Measurements from ENCODE around the gene RBMS1. TPM values are rescaled to one million over a fixed set of nuclear protein-coding genes. Genes with fewer than 3 reads are reported as not detected.

RBMS1 gene
- total RNA-seq, 1 experiment from 2014 or later = 38.8 TPM

GRCh38 chr2:160345071-160345764 is 148.4 kb downstream of the RBMS1 start:
- no peaks in the 10 kb centered on the region for H3K9me2 ChIP-seq (replicated peaks; ENCODE audit: low read length)
- peaks cover 4% of the 10 kb centered on the region; the same call in 1 of the 2 replicates for H3K36me3 ChIP-seq (ENCODE audit: low read depth, low read length)
- intact Hi-C loops (cut with micrococcal nuclease) = no loop called here
- TF ChIP-seq EZH2phosphoT487 (IDR thresholded peaks at IDR 0.05; ENCODE audit: borderline replicate concordance, low read length) (no peak), EZH2 (IDR thresholded peaks at IDR 0.05; ENCODE audit: low read length, unreplicated experiment) (no peak)
- TF ChIP-seq, protein P1, sequence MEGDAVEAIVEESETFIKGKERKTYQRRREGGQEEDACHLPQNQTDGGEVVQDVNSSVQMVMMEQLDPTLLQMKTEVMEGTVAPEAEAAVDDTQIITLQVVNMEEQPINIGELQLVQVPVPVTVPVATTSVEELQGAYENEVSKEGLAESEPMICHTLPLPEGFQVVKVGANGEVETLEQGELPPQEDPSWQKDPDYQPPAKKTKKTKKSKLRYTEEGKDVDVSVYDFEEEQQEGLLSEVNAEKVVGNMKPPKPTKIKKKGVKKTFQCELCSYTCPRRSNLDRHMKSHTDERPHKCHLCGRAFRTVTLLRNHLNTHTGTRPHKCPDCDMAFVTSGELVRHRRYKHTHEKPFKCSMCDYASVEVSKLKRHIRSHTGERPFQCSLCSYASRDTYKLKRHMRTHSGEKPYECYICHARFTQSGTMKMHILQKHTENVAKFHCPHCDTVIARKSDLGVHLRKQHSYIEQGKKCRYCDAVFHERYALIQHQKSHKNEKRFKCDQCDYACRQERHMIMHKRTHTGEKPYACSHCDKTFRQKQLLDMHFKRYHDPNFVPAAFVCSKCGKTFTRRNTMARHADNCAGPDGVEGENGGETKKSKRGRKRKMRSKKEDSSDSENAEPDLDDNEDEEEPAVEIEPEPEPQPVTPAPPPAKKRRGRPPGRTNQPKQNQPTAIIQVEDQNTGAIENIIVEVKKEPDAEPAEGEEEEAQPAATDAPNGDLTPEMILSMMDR (conservative IDR thresholded peaks at IDR 0.05; ENCODE audit: low read depth, low read length) = no peak
- peaks cover 5% of the 10 kb centered on the region; the same call in 1 of the 2 replicates for H3K4me1 ChIP-seq (ENCODE audit: insufficient read depth, low read length)
- no peaks in the 10 kb centered on the region for H4K20me1 ChIP-seq (ENCODE audit: low read length)
- ChIA-PET CTCF (no interaction called here), POLR2A (ENCODE audit: unreplicated experiment) (interaction anchor here (0.6 kb wide), 1 partner anchor 10 kb away, joined by 4 read pairs; no protein-coding TSS in a partner anchor)
- no TSS peak for BruUV-seq (replicated peaks)
- H2AFZ ChIP-seq (ENCODE audit: low read length) = no peak overlapping the region
- H3K4me3 ChIP-seq (ENCODE audit: low read length) = no peak overlapping the region
- no peaks in the 10 kb centered on the region for H3K9me3 ChIP-seq (ENCODE audit: low read length)
- no peak overlapping the region for H3K9ac ChIP-seq (ENCODE audit: low read length)
- DNase-seq (no peak), ATAC-seq (no peak)
- H3K27me3 ChIP-seq (ENCODE audit: low read length) = no peaks in the 10 kb centered on the region
- H3K79me2 ChIP-seq (ENCODE audit: low read length) = peaks cover 91% of the 10 kb centered on the region
- H3K4me2 ChIP-seq (ENCODE audit: low read length) = no peak overlapping the region
- H3K27ac ChIP-seq (ENCODE audit: low read length) = no peak overlapping the region
- H3F3A ChIP-seq (ENCODE audit: low read length, unreplicated experiment) = no peaks in the 10 kb centered on the region

DNA sequence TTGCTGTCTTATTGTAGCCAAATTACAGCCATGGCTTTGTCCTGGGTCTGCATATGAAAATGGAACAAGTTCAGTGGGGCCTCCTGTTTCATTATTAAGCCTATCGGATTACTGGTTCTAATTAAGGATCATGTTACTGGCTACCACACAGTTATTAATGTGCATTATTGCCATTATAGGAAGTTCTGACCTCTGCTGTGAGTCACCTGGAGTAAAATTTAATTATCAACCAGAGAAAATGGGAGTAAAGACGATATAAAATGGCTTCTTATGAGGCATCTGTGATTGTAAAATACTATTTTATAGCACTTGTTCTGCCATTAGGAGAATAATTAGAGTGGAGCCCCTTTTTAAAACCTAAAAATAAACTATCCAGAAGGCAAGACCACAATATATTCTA is 150.2 kb downstream of the RBMS1 start:
- H3K9me2 ChIP-seq (replicated peaks; ENCODE audit: low read length) = no peaks in the 10 kb centered on the region
- no peaks in the 10 kb centered on the region for H3K9me3 ChIP-seq (ENCODE audit: low read length)
- ChIA-PET CTCF (no interaction called here), POLR2A (ENCODE audit: unreplicated experiment) (no interaction called here)
- H3K27ac ChIP-seq (ENCODE audit: low read length) = no peak overlapping the region
- no peaks in the 10 kb centered on the region for H3F3A ChIP-seq (ENCODE audit: low read length, unreplicated experiment)
- no peak overlapping the region for H2AFZ ChIP-seq (ENCODE audit: low read length)
- TF ChIP-seq EZH2phosphoT487 (IDR thresholded peaks at IDR 0.05; ENCODE audit: borderline replicate concordance, low read length) (no peak), EZH2 (IDR thresholded peaks at IDR 0.05; ENCODE audit: low read length, unreplicated experiment) (no peak)
- TF ChIP-seq, protein P1 (conservative IDR thresholded peaks at IDR 0.05; ENCODE audit: low read depth, low read length) = no peak
- peaks cover 92% of the 10 kb centered on the region for H3K79me2 ChIP-seq (ENCODE audit: low read length)
- no peak overlapping the region for H3K4me2 ChIP-seq (ENCODE audit: low read length)
- H3K4me3 ChIP-seq (ENCODE audit: low read length) = no peak overlapping the region
- ATAC-seq (no peak), DNase-seq (no peak)
- H3K9ac ChIP-seq (ENCODE audit: low read length) = no peak overlapping the region
- no peaks in the 10 kb centered on the region for H3K27me3 ChIP-seq (ENCODE audit: low read length)
- BruUV-seq (replicated peaks) = no TSS peak
- peaks cover 5% of the 10 kb centered on the region; the same call in 1 of the 2 replicates for H3K4me1 ChIP-seq (ENCODE audit: insufficient read depth, low read length)
- intact Hi-C loops (cut with micrococcal nuclease) = no loop called here
- 0 out of 2 replicates have a peak, but pooled peaks cover 4% of the 10 kb centered on the region for H3K36me3 ChIP-seq (ENCODE audit: low read depth, low read length)
- H4K20me1 ChIP-seq (ENCODE audit: low read length) = no peaks in the 10 kb centered on the region

- intact Hi-C loops (cut with micrococcal nuclease) = no loop called here
- Histone ChIP-seq H3F3A (ENCODE audit: low read length, unreplicated experiment) (no peaks in the 10 kb centered on the region), H3K9me3 (ENCODE audit: low read length) (no peaks in the 10 kb centered on the region), H3K27ac (ENCODE audit: low read length) (no peak overlapping the region), H3K4me2 (ENCODE audit: low read length) (no peak overlapping the region), H3K27me3 (ENCODE audit: low read length) (no peaks in the 10 kb centered on the region), H4K20me1 (ENCODE audit: low read length) (no peaks in the 10 kb centered on the region), H3K9me2 (replicated peaks; ENCODE audit: low read length) (no peaks in the 10 kb centered on the region), H2AFZ (ENCODE audit: low read length) (no peak overlapping the region), H3K4me3 (ENCODE audit: low read length) (no peak overlapping the region), H3K4me1 (ENCODE audit: insufficient read depth, low read length) (peaks cover 24% of the 10 kb centered on the region), H3K79me2 (ENCODE audit: low read length) (peaks cover 97% of the 10 kb centered on the region), H3K9ac (ENCODE audit: low read length) (no peak overlapping the region), H3K36me3 (ENCODE audit: low read depth, low read length) (0 out of 2 replicates have a peak, but pooled peaks cover 4% of the 10 kb centered on the region)
- ChIA-PET CTCF (no interaction called here), POLR2A (ENCODE audit: unreplicated experiment) (no interaction called here)
- TF ChIP-seq EZH2 (IDR thresholded peaks at IDR 0.05; ENCODE audit: low read length, unreplicated experiment) = no peak
- TF ChIP-seq EZH2phosphoT487 (IDR thresholded peaks at IDR 0.05; ENCODE audit: borderline replicate concordance, low read length) = no peak
- TF ChIP-seq, protein P1 (conservative IDR thresholded peaks at IDR 0.05; ENCODE audit: low read depth, low read length) = no peak
- BruUV-seq (replicated peaks) = no TSS peak
- ATAC-seq = no peak
- DNase-seq = no peak
Measured at GRCh38 chr2:160339726-160340125, 153.9 kb downstream of the RBMS1 start.
